ENCODE data around the gene NBPF4.
"Not testable (repeated sequence)": the region's sequence is repeated elsewhere in the genome, so short reads cannot be mapped to it uniquely, and the experiment has no call there.

NBPF4 gene

DNA sequence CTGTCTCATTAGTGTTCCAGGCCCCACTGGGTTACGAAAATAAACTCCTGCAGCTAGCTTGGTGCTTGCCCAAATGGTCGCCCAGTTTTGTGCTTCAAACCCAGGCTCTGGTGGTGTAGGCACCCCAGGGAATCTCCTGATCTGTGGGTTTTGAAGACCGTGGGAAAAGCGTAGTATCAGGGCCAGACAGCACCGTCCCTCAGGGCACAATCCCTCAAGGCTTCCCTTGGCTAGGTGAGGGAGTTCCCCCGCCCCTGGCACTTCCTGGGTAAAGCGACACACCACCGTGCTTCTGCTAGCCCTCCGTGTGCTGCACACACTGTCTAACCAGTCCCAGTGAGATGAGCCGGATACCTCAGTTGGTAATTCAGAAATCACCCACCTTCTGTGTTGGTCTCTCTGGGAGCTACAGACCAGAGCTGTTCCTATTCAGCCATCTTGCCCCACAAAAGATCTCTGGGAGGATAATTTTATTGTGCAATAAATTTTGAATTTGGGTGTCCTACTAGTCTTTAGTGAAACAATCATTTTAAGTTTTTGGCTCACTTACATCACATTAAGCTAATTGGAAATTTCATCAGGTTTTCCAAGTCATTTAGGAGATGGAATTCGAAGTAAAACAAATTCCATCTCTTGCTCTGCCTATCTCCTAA is 34.3 kb downstream of the NBPF4 start:
- DNase-seq (ENCODE audit: low read depth in 2 of 2): no peak

DNA sequence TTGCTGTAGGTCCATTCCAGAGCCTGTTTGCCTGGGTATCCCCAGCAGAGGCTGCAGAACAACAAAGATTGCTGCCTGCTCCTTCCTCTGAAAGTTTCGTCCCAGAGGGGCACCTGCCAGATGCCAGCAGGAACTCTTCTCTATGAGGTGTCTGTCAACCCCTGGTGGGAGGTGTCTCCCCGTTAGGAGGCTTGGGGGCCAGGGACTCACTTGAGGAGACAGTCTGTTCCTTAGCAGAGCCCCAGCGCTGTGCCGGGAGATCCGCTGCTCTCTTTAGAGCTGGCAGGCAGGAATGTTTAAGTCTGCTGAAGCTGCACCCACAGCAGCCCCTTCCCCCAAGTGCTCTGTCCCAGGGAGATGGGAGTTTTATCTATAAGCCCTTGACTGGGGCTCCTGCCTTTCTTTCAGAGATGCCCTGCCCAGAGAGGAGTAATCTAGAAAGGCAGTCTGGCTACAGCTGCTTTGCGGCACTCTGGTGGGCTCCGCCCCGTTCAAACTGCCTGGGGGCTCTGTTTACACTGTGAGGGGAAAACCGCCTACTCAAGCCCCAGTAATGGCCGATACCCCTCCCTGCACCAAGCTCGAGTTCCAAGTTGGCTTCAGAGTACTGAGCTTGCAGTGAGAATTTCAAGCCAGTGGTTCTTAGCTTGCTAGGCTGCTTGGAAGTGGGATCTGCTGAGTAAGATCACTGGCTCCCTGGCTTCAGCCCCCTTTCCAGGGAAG is 35.0 kb downstream of the NBPF4 start:
- no peak for DNase-seq (ENCODE audit: low read depth in 2 of 2)

DNA sequence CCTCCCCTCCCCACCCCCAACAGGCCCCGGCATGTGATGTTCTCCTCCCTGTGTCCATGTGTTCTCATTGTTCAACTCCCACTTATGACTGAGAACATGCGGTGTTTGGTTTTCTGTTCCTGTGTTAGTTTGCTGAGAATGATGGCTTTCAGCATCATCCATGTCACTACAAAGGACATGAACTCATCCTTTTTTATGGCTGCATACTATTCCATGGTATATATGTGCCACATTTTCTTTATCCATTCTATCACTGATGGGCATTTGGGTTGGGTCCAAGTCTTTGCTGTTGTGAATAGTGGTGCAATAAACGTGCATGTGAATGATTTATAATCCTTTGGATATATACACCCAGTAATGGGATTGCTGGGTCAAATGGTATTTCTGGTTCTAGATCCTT is 40.3 kb downstream of the NBPF4 start:
- DNase-seq (ENCODE audit: low read depth in 2 of 2): not testable (repeated sequence)

DNA sequence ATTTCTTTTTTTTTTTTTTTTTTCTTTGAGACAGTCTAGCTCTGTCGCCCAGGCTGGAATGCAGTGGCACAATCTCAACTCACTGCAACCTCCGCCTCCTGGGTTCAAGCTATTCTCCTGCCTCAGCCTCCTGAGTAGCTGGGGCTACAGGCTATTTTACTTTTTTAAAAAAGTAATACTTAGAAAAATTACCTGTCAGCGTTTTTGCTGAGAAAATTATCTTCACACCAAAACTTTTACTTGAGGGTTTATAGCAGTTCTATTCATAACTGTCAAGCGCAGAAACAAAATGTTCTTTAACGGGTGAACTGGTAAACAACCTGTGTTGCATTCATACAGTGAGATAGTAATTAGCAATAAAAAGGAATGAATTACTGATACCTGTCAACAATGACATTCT is 42.2 kb downstream of the NBPF4 start:
- no peak for DNase-seq (ENCODE audit: low read depth in 2 of 2)

DNA sequence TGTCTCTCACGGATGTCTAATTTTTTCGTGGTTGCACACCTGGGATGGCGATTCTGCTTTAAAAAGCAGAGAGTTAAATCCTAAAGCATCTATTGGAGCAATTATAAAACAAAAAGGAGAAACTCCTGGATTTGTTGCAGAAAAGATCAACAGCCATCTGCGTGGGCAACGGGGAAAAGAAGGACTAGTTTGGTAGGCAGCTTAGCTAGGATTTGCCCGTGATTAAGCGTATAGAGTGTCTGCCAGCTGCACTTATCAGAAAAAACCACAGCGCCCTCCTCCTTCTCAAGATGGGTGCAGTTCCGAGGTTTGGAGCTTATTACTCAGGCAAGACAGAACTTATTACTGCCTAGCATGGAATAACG is 43.2 kb downstream of the NBPF4 start:
- peak in 1 of 2 donors; percentile 20 for DNase-seq (ENCODE audit: low read depth in 2 of 2)

DNA sequence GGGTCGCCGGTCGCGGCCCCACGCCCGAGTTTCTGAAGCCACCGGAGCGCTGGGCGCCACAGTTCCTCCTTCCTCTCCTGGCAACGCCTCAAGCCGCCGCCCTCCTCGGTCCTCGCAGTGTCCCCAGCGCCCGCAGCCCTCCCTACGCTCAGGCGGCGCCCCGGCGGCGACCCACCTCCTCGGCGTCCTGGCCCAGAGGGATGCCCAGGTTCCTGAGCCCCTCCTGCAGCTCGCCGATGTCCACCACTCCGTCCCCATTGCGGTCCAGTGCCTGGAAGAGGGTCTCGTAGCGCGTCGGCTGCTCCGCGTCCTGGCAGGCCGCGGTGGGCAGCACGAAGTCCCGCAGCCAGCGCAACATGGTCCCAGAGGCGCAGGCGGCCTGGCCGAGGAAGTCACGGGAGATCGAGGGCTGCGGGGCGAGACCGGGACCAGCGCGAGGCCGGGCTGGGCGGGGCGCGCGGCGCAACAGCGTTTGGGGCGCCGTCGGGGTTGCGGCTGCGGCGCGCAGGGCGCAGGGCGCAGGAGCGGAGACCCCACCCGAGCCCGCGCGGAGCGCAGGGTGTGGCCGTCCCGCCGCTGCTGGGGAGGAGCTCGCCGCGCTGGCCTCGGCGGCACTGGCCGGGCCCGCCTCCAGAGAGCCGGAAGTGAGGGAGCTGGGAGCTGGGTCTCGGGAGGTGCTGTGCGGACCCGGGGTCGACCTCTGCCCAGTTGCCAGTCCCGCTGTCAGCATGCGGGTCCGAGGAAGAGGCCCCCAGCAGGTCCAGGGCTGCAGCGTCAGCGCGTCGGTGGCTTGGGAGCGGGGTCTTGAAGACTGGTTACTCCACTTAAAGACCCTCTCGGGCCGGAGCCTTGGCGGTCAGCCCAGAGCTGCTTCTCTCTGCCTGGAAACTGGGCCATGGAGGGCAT is 43.8 kb downstream of the NBPF4 start, which contains the start of gene SLC25A24:
Gene SLC25A24 (minus strand): TSS at position 563 of the 906 bp plus-strand sequence. CDS start 205 bp downstream, at position 358.
- DNase-seq (ENCODE audit: low read depth in 2 of 2): peak; percentile 21 to 35

DNA sequence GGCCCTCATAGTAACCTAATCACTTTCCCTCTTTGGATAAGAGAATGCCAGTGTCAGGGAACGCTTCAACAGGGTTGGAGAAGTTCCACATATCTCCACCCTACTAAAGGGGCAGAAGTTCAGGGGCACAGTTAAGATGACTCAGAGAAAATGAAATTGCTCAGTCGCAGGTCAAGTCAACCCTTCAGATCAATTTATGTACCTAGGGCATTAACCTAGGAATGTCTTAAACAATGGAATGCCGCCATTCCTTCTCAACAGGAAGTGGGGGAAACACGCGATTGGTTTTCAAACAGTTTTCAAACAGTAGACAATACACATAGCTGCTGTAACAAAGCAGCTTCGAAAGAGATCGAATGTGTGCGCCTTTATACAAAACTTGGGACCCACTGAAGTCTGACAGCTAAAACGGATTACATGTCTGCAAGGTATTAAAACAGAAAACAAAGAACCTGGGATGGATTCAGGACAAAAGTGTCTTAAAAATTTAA is 44.6 kb downstream of the NBPF4 start:
- DNase-seq (ENCODE audit: low read depth in 2 of 2): no peak

DNA sequence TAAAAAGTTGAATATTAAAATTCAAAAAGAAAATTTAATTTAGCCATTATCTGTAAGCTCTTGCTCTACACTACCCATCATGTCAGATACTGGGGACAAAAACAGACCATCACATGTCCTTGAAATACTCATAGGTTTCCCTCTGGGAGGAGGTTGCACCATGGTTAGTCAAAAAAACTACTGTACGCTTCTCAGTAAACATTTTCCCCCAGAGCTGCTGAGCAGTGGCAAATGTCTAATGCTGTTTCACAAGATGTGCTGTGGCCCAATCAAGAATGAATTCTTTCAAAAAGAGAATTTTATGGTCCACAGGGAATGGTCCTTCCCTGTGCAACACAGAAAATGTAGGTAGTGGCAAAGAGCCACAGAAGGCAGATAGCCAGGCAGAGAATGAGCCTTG is 49.8 kb downstream of the NBPF4 start:
- DNase-seq (ENCODE audit: low read depth in 2 of 2): no peak

DNA sequence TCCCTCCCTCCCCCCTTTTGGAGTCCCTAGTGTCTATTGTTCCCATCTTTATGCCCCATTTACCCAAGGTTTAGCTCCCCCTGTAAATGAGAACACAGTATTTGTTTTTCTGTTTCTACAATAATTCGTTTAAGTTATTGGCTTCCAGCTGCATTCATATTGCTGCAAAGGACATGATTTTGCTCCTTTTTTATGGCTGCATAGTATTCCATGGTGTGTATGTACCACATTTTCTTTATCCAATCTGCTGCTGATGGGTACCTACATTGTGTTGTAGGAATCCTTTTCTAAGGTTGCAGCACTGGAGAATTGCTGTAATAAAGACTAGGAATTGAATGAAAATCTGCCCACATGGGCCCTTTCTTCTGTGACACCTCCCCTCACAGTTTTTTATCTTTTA is 50.5 kb downstream of the NBPF4 start:
- no peak for DNase-seq (ENCODE audit: low read depth in 2 of 2)

DNA sequence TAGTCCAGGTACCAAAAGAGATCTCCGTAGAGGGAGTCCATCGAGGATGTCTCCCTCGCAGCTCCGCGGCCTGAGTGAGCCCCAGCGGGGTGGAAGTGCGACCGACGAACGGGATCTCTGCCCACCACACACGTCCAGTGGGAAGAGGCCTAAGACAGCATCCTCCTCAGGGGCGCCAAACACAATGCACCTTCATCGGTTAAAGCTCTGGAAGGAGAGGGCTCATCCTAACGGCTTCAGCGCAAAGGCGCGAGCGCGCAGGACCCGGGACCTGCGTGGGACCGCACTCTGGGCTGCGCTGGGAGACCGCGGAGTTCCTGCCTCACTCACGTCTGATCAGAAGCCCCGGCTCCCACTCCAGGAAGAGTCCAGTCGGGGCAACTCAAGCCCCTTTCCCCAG is 51.3 kb downstream of the NBPF4 start:
- no peak for DNase-seq (ENCODE audit: low read depth in 2 of 2)

DNA sequence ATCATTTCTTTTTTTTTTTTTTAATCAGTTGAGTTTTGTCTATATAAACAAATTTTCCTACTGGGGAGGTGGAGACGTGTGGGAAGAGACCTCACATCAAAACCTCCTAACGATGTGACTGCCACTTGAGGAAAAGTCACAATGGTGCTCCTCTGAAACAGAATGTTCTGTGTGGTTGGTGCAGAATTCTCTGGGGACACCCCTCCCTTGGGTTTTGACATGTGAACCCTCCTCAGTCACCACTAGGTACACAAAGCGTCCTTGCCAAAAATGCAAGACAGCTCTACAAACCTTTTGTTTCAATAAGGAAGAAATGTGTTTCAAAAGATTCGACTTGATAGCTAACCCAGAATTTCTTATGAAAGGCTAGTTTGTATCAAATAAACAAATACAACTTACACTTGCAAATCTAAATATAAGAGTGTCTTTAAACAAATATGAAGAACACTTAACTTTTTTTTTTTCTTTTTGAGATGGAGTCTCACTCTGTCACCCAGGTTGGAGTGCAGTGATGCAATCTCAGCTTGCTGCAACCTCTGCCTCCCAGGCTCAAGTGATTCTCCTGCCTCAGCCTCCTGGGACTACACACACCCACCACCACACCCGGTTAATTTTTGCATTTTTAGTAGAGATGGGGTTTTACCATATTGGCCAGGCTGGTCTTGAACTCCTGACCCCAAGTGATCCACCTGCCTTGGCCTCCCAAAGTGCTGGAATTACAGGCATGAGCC is 53.0 kb downstream of the NBPF4 start:
- DNase-seq (ENCODE audit: low read depth in 2 of 2): no peak

DNA sequence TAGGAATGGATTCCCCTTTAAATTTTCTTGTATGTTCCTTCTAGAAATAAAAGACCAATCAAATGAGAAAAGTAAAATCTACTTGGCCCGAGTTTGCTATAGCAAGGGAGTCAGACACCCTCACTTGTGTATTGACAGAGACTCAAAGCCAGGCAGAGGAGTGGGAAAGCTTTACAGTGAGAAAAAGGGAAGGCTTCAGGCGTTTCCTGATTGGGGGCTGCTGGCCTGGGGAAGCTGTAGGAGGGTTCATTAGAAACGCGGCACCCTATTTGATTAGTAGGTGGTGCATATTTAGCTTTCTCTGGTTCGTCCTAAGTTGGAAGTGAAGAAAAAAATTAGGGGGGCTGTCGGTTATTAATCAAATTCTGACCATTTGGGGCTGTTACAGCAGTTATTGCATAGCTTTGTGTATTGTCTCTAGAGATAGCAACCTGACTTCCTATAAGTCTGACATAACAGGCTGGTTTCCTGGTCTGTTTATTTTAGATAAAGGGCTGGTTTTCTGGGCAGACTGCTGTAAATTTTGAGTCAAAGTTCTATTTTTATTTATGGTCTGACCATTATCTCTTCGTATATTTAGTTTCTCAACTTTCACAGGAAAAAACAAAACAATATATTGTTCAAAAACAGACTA is 53.8 kb downstream of the NBPF4 start:
- no peak for DNase-seq (ENCODE audit: low read depth in 2 of 2)

DNA sequence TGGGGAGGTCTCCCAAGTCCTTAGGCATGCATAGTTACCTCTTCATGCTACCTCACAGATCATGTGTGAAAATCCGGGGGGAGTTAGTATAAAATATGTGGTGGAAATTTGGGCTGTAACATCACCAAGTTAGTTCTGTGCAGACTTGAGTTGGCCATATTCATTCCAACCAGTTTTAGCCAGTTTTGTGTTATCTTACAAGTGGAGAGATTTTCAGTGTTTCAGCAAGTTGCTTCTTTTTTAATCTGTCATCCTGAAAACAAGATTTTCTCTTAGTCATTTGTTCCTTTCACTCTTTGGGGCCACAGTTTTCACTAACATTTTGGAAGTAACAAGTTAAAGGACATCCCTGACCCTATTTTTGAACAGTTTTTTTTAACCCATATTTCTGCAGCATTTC is 55.1 kb downstream of the NBPF4 start:
- no peak for DNase-seq (ENCODE audit: low read depth in 2 of 2)

DNA sequence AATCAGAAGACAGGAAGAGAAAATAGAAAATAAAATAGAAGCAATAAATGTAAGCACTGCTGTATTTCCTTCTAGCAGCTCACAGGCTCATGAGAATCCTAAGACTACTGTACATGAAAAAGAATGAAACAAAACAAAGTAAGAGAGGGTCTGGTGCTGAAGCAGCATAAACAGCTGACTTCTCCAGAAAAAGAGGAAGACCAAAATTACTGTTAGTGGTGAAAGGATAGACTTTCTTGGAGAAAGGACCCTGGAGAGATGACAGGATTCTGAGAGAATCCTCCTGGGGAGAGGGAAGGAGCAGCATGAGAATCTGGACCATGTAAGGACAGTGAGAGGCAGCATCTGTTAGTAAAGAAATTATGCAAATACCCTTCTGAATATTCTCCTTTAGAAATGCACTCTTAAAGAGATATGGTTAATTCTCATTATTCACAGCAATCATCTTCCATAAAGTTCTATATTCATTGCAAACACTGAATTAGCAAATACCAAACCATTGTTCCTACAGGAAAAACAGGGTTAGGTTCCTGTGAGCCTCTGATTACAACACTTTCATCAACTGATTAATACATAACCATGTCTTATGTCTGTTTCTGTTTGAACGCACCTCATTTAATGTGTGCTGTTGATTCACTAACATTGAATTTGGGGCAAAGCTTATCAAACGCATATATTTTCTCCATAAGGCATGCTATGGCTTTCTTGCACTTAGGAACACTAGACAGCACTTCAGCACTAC is 60.7 kb downstream of the NBPF4 start:
- no peak for DNase-seq (ENCODE audit: low read depth in 2 of 2)

DNA sequence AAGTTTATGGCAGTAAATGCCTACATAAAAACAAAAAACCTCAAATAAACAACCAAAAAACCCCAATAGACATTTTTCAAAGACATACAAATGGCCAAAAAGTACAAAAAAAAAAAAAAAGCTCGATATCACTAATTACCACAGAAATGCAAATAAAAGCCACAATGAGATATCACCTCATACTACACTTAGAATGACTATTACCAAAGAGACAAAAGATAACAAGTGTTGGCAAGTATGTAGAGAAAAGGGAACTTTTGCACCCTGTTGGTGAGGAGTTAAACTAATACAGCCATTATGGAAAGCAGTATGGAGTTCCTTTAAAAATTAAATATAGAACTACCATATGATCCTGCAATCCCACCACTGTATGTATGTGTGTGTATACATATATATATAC is 64.9 kb downstream of the NBPF4 start:
- DNase-seq (ENCODE audit: low read depth in 2 of 2): no peak
